Superior temporal gyrus (tissue), 1 donor: Measurements from ENCODE around the gene ARHGEF2.
A peak's percentile ranks its signal among the peaks of the same experiment; 100 is the strongest.

ENCODE experiments used
- DNase-seq: peaks from one replicate; pipeline ENCODE4 v3.0.0-alpha.2; 2016; ENCODE audit errors: extremely low spot score

The ARHGEF2 gene

DNA sequence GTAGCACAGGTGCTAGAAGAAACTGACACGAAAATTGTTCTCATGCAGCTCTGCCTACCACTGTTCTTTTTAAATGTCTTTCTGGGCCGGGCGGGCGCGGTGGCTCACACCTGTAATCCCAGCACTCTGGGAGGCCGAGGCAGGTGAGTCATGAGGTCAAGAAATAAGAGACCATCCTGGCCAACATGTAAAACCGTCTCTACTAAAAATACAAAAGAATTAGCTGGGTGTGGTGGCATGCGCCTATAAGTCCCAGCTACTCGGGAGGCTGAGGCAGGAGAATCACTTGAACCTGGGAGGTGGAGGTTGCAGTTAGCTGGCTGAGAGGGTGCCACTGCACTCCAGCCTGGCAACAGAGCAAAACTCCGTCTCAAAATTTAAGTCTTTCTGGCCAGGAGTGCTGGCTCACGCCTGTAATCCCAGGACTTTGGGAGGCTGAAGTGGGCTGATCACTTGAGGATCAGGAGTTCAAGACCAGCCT lies 66.3 kb downstream of the ARHGEF2 start:
- no peak for DNase-seq

DNA sequence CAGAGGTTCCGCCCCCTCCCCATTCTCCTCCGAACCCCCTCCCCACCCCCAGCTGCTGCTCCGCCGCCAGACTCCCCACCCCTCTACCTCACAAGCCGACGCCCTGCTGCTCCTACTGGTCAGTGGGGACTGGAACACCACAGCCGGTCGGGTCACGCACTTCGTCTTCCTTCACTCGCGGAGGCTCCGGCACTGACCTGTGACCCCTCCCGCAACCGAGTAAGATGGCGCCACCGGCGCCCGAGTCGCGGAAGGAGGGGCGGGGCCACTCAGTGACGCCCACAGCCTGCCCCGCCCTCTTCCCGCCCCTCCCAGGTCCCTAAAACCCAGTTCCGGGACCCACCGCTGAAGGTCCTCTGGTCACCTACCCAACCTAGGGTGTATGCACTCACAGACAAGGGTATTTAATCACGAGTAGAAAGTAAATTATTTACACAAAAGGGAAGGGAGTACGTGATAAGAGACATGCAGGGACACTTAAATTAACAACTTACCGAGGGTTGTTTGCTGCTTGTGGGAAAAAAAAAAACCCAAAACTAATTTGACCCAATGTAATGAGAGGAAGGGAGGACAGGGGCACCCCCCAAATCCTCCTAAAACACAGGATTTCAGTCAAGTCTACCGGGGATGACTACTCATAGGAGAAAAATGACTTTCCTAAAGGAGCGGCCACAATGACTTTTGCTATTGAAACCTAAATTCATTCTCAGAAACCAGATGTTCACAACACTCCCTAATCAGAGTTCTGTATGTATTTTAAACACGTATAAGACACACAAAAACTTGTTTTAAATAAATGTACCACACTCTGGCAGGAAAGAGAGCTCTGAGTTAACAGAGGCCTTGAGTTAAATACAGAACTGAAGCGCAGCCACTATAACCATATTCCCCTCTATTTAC lies 66.9 kb downstream of the ARHGEF2 start, which contains the start of gene RIT1:
Gene RIT1 (minus strand): TSS at position 194 of the 900 bp plus-strand sequence. CDS start 588 bp downstream, outside the sequence.
- DNase-seq, result peak; percentile 77

DNA sequence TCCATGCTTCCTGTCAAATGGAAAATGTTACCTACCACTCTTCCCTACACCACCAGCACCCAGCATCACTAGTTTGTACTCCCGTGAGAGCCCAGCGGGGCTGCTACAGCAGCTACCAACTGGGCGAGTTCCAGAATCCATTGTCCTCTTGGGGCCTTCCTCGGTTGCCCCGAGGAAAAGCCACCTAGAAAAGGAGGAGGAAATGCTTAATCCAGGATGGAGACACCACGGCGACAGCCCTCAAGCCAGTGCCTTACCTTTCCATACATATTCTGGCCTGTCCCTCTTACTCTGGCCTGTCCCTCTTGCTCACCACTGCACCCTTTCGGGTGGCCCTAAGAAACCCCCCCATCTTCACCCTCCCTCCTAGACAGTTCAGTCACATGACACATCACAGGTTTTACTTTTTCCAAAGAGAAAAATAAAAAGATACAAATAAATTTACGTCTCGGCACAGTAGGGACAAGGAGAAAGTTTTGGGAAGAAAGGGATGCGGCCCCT lies 67.7 kb downstream of the ARHGEF2 start:
- DNase-seq, result peak; percentile 40

- no peak for DNase-seq
These were observed 68.5 kb downstream of the ARHGEF2 start for GRCh38 chr1:155909894-155910293.

- DNase-seq, result no peak
These were observed 74.1 kb downstream of the ARHGEF2 start for GRCh38 chr1:155904261-155904660.

- DNase-seq, result no peak
These were observed 78.2 kb downstream of the ARHGEF2 start for GRCh38 chr1:155900161-155900560.

- no peak for DNase-seq
These were observed 78.7 kb downstream of the ARHGEF2 start for GRCh38 chr1:155899683-155900082.

DNA sequence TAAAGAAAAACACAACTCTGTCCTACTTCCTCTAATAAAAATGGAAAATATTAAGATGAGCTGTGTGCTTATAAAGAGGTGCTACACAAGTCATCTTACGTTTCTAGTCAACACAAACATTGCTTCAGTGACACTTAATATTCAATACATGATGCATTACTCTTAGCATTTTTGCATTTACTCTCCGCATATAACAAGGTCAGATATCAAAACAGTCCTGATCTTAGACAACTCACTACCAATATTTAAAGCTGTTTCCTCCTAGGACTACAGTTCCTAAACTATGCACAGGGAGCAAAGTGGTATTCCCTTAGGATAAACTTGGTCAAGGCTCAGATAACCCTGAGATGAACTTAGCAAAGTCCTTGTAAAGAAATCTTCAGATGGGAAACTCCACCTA lies 79.5 kb downstream of the ARHGEF2 start:
- no peak for DNase-seq

DNA sequence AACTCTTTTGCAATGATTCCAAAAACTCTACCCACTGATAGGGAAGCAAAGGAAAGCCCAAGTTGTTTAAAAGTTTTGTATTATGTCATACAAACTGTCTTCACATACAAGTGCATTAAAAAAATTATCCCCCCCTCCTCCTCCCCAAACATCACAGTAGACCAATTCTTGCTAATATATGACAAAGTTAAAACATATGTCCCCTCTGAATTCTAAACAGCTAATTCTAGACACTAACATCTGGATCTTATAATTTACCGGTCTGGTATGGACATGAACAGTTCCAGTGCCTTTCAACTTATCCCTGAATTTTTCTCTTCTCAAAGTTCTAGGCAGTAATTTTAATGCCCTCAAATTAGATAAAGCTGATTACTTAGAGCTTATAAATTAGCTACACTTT lies 80.6 kb downstream of the ARHGEF2 start:
- no peak for DNase-seq
